Activated CD8-positive, alpha-beta memory T cell treated with anti-CD3 and anti-CD28 coated beads, Interleukin-2, amount 50 U/mL, for 48 hours (primary cell): ENCODE results near the gene PACRG.

Source experiments
- DNase-seq: peaks from one replicate; pipeline ENCODE4 v3.0.0-alpha.2; 2020

PACRG gene

GRCh38 chr6:163183806-163184205 lies 456.0 kb downstream of the PACRG start:
- DNase-seq, result no peak

GRCh38 chr6:163185744-163186143 lies 458.0 kb downstream of the PACRG start:
- no peak for DNase-seq

DNA sequence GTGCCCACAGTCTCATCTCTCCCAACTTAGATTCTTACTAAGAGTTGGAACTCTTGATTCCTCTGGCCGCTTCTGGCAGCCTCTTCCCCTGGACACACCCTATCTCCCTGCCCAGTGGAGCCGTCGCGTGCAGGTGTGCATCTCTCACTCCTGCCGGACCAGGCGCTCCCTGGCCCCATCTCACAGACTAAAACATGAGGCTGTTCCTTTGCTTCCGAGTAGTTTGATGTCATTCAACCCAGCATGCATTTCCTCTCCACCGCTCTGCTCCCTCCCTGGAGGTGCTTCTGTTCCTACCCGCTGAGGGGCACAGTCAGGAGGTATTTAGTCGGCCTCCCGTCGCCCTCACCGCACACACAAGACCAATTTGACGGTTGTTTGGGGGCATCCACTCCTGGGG lies 458.8 kb downstream of the PACRG start:
- no peak for DNase-seq

DNA sequence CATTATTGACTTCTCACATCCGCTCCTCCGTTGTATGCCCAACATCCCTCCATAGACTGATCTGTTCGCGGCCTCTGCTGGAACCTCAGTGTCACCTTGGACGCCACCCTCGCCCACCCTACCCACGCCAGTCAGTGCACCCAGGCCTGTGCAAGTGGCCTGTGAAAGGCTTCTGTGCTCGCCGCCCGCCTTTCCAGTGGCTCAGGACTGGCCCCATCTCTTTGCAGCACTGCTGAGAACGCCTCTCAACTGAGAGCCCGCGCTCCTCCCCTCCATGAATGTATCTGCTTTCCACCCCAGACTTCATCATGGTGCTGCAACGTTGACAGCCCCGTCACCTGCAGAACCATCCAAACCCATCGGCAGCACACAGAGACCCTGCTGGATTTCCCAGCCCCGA lies 459.4 kb downstream of the PACRG start:
- DNase-seq, result no peak

GRCh38 chr6:163187606-163188005 lies 459.8 kb downstream of the PACRG start:
- no peak for DNase-seq

DNA sequence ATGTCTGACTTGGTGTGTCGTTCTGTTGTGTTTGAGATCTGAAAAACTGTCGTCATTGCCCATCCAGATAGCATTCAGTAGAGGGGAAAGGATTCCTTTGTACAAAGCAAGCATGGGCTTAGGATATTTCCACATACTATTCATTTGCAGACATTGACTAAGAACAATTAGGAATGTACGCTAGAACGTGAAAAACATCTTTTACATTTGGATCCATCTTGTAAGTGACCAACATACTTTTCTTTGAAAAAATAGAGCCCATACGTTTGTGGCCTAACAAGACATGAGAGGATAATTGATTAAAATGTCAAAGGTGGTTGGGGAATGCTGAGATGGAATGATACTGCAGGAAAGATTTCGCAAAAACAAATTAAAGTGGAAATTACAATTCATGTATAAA lies 461.0 kb downstream of the PACRG start:
- DNase-seq, result no peak

DNA sequence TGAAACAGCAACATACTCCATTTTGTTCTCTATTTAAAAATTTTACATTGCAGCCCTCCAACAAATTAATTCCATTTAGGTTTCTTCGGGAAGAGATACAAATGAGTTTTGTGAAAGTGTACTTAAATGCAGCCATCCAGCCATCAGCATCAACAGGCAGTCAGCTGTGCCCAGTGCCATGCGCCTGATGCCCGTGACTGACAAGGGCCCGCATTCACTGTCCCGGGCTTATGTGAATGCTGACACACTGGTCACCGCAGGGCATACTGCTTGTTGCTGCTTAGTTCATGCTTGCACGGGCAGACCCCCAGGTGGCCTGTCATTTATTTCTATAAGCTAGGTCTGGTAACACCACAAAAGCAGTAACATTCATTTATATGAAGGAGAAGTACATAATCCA lies 461.8 kb downstream of the PACRG start:
- DNase-seq, result no peak

DNA sequence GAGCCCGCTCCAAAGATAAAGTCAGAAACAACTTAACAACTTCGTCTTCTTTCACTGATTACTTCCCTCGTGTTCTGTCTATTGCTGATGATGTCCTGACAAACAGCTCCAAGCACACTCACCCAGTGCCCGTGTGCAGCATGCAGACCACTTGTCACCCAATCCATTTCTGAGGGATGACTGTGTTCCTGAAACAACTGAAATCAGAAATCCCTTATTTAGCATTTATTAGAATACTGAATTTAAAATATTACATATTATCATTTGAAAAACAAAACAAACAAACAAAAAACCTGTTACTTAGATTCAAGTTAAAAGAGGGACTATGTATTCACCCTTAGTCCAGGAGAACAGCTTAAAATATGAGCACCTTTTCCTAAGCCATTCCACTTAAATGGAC lies 463.0 kb downstream of the PACRG start:
- no peak for DNase-seq

DNA sequence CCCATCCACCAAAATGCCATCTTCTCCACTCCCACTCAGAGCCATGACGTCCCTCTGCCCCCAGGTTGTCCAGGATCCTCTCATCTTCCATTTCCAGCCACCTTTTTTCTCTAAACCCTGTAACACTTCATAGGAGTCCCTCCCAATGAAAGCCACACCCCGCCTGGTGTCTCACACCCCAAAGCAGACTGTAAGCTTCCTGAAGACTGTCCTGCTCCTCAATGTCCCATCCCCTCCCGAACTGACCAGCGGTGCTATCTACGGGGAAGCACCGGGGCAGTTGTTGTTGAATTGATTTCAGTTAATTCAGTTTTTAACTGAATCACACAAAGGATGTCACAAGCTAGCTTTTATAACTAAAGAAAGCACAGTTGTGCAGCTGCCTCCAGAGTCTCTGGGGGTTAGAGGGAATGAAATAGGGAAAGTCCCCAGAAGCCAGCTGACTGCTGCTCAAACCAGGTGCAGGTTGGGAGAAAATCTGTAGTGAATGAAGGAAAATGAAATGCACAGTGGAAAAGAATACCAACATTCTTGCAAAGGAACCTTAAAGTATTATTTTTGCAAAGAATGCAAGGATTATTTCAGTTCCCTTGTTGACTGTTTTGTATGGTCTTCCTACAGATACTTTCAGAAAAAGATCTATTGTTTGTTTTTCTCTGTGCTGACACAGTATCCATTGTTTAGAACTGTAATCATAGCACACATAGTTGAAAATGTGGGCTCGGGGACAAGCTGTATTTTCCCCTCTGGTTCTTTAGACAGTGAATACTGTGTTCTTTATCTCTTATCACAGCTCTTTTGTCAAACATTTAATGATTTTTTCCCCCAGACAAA lies 464.1 kb downstream of the PACRG start:
- DNase-seq, result no peak

DNA sequence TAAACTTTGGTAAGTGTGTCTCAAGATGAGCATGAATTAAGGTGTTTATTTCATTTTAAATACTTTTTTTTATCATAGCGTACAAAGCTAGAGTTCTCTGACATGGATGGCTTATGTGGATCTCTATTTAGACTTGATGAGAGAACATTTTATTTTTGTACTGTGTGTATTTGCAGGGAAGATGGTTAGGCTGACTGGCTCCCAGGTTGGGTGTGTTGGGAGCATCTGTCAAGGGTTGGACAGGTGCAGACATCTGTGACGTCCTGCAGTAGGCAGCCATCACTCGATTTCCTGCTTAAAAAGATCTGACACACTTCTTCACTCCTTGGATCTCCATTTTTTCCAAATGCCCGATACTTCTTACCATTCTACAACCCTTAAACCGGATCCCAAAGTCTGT lies 464.8 kb downstream of the PACRG start:
- no peak for DNase-seq

- DNase-seq, result no peak
Measured at GRCh38 chr6:163193326-163193725, 465.6 kb downstream of the PACRG start.

DNA sequence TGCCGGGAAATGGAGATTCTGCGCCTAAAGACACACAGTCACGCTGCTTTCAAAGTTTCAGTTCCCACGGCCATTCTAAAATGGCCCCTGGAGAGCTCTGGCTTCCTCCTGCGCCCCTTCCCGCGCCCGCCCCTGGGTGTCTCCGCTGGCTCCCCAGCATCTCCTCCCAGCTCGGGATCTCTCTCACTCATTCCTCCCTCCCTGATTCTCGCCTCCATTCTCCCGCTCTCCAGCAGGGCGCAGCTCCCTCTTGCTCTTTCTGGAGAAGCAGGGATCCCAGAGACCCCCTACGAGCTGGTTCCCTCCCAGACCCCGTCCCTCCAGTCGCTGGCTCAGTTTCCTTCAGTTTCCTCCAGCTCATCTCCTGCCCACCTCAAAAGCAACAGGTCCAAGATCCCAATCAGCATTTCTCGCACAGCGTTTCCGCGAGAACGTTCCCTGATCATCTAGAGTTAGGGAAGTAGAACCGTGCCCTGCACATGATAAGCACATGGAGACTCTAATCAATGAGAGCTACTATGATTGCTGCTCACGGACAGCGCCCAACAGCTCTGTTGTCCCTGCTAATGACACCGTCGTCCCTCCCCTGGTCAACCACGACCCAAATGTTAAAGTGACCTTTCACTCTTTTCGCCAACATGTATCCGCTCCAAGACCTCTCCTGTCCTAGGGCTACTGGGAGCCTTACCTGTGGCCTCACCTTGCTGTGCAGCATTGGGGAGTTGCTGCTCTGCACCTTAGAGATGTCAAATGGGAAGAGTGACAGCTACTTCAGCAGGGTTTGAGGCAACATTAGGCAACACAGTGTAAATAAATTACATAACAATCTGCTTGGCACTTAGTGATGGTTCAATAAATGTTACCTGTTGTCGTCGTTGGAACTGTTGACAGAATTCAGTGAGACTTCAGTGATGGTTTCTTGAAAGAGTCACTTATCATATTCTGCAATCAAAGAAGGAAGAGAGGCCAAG lies 468.2 kb downstream of the PACRG start:
- no peak for DNase-seq

- no peak for DNase-seq
Measured at GRCh38 chr6:163197839-163198238, 470.1 kb downstream of the PACRG start.

DNA sequence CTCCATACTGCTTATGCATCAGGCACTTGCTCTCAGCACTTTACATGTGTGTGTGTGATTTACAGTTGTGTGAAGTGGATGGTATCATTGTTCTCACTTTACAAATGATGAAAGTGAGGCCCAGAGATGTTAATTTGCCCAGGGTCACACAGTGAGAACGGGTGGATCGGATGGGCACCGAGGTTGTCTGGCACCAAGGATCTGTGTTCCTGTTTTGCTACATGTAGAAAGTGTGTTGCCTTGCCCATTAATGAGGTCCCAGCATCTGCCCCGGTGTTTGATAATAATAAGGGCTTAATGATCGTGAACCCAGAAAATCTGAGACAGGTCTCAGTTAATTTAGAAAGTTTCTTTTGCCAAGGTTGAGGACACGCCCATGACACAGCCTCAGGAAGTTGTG lies 470.6 kb downstream of the PACRG start:
- no peak for DNase-seq

DNA sequence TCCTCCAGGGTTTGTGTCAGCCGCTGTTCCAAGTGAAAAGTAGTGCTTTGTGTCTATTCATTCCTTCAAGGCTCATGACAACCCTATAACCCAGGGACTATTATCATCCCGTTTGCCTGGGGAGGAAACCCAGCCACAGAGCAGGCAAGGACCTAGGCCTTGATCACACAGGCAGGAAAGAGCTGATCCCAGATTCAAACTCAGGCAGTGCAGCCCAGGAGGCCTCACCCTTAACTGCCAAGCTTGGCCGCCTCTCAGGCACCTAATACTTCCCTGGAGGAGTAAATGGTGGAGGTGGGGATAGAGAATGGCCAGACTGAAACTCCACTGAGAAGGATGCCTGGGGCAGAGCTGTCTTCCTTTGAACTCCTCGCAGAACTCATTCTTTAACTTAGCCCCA lies 471.6 kb downstream of the PACRG start:
- no peak for DNase-seq

GRCh38 chr6:163200289-163200688 lies 472.5 kb downstream of the PACRG start:
- no peak for DNase-seq

- no peak for DNase-seq
Measured at GRCh38 chr6:163200694-163201093, 472.9 kb downstream of the PACRG start.

DNA sequence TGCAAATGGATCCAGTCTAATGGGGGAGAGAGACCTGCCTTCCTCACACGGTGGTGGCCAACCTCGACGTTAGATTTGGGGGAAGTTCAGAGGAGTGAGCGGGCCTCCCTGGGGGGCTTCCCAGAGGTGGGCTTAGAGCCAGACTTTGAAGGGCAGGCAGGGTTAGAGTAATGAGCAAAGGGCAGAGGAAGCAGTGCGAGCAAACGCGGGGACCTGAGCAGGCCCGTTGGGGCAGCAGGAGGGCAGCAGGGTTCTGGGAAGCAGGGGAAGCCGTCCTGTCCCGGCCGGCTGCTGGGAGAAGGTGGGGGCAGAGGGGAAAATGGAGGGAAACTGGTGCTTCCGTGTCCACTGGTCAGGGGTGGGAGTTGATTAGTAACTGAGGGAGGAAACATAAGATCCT lies 474.1 kb downstream of the PACRG start:
- DNase-seq, result no peak

GRCh38 chr6:163206196-163206595 lies 478.4 kb downstream of the PACRG start:
- no peak for DNase-seq

- DNase-seq, result no peak
Measured at GRCh38 chr6:163207431-163208383, 479.9 kb downstream of the PACRG start.

DNA sequence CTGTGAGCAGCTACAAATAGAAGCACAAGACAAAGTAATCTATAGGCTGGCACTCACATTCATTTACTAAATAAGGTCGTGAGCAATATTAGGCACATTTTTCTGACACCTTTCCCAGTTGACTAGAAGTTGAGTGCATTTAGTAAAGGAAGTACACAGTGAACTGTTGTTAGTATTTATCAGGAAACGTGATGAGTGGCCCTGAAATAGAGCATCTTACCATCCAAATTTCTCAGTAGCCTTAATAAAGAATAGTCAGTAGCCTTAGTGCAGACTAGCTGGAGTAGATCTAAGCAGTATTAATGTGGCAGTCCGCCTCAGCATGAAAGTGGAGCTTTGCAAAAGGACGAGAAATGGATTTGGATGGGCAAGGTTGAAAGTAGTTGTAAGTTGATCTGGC lies 481.2 kb downstream of the PACRG start:
- no peak for DNase-seq

DNA sequence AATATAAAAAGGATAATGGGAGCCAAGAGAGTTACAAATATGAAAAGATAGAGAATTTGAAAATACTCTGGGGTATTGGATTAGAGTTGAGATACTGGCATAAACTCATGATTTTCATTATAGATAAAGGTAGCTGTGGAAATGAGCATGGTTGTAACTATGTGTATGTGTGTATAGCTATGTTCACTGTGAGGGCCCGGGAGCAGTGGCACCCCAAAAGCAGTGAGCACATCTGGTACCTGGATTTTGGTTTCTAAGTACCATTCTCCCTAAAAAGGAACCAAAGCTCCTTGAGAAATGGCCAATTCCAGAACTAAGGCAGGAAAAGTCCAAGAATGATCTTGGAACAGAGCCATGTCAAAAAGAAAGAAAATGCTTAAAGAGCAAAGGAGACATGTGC lies 484.3 kb downstream of the PACRG start:
- no peak for DNase-seq

DNA sequence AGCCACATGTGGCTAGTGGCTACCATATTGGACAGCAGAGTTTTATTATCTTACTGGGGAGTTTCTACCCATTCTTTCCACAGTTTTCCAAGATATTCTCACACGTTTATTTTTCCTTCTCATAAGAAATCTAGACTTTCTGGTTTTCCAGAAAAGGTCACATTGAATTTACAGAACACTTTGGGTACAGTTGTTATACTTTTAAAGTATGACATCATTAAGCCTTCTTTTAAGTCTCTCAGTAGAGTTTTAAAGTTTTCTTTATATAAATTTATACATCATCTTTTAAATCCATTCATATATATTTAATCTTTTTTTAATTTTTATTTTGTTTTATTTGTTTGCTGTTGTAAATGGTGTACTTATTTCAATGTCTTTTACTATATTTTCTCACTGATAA lies 486.5 kb downstream of the PACRG start:
- no peak for DNase-seq
